Vagina (tissue), 2 donors: ENCODE measurements around the gene GALNT2.

Experiments
- POLR2A ChIP-seq, 2 donors: fragments of 450-650 bp; IDR thresholded peaks; one replicate each; pipeline ENCODE4 v1.6.1; 2017; ENCODE audit warnings: antibody characterized with exemption in 2 of 2, mild to moderate bottlenecking in 2 of 2, moderate library complexity in 2 of 2
- TF ChIP-seq, protein P1 (sequence below), 3 experiments: fragments of 450-650 bp in 2 of 3; fragments of 200-600 bp in 1 of 3; sonication (generic) in 1 of 3; IDR thresholded peaks; one replicate each; pipeline ENCODE4 v1.5.1; 2017 to 2019; ENCODE audit warnings: antibody characterized with exemption in 3 of 3, mild to moderate bottlenecking in 2 of 3, moderate library complexity in 2 of 3

DNA sequence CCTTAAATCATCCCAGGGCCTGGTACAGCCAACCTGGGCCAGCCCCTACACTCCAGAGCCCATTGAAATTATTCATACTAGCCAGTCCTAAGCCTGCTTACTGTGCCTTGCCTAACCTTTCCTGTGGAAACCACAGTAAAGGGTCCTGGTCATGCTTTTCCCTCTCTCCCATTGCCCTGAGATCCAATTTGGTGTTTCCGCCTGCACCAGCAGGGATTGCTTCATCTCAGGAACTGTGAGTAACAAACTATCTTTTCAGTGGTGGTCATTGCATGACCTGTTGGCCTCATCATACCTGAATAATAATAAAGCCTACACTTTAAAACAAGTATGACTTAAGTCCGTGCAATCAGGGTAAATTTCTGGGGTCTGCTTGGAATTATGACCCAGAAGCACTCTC lies 18.7 kb upstream of the GALNT2 start:
- TF ChIP-seq, protein P1, sequence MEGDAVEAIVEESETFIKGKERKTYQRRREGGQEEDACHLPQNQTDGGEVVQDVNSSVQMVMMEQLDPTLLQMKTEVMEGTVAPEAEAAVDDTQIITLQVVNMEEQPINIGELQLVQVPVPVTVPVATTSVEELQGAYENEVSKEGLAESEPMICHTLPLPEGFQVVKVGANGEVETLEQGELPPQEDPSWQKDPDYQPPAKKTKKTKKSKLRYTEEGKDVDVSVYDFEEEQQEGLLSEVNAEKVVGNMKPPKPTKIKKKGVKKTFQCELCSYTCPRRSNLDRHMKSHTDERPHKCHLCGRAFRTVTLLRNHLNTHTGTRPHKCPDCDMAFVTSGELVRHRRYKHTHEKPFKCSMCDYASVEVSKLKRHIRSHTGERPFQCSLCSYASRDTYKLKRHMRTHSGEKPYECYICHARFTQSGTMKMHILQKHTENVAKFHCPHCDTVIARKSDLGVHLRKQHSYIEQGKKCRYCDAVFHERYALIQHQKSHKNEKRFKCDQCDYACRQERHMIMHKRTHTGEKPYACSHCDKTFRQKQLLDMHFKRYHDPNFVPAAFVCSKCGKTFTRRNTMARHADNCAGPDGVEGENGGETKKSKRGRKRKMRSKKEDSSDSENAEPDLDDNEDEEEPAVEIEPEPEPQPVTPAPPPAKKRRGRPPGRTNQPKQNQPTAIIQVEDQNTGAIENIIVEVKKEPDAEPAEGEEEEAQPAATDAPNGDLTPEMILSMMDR (IDR thresholded peaks at IDR 0.05): no peak
- no peak for TF ChIP-seq POLR2A (IDR thresholded peaks at IDR 0.05)
